ENCODE measurements around the gene INPP5A.
"Not testable (repeated sequence)": the region's sequence is repeated elsewhere in the genome, so short reads cannot be mapped to it uniquely, and the experiment has no call there.

Gene INPP5A

DNA sequence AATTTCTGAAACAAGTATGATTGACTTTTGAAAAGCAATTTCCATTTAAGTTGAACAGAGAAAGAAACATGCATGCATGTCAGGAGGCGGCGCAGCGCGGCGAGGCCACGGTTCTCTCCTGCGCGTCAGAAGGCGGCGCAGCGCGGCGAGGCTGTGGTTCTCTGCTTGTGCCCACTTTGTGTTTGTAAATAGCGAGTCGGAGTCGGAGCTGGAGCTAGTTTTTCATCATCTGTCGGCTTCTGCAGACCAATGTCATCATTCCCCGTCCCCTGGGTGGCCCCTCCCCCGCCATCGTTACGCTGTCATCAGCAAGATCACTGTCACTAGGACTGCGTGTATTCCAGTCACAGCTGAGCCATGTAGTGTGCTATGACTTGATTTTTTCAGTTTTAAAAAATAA lies 49.2 kb downstream of the INPP5A start:
- no peak for DNase-seq (ENCODE audit: low read depth)

DNA sequence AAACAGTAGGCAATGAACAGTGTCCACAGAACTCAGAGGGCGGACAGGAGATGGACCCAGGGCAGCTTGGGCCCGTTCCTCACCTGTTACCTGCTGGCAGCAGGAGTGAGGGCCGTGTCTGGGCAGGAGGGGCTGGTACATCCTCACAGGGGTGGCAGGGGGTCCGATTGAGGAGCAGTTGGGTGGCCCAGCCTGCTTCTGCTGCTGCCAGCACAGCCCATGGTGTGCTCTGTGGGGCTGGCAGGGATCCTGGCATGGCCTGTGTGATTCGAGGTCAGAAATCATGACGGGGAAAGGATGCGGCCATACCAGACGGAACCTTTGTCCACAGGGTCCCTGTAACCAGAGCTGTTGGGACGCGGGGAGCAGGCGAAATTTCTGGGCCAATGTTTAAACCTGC lies 49.6 kb downstream of the INPP5A start:
- H3K4me3 ChIP-seq (ENCODE audit: low read depth, low read length) = no peak overlapping the region
- DNase-seq (ENCODE audit: low read depth) = no peak

More for the DNA sequence above, 49.2 kb downstream of the INPP5A start:
- no peak overlapping the region for H3K4me3 ChIP-seq (ENCODE audit: low read depth, low read length)

DNA sequence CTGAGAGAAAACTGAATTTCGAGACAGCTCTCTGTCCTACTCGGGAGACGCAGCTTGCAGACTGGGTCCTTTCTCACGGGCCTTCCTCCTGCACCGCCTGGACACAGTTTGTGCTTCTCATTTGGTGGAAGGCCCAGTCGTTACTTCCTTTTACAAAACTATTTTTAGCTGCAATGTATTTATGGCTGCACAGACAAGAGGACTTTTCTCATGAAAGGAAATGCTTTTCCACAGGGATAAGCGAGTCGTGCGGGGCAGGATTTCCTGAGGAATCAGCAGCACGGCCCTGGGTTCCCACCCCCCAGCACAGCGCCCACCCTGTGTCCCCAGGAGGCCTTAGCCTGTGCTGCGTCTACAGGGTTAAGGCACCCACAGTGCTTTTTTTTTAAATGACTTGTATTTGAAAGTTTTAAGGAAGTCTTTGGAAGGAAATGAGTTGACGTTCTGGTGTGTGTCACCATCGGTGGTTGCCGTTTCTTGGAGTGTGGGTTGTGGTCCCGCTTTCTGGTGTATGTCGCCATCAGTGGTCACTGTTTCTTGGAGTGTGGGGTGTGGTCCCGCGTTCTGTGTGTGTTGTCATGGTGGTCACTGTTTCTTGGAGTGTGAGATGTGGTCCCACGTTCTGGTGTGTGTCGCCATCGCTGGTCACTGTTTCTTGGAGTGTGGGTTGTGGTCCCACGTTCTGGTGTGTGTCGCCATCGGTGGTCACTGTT lies 50.9 kb downstream of the INPP5A start:
- DNase-seq (ENCODE audit: low read depth) = no peak
- H3K4me3 ChIP-seq (ENCODE audit: low read depth, low read length) = no peak overlapping the region

DNA sequence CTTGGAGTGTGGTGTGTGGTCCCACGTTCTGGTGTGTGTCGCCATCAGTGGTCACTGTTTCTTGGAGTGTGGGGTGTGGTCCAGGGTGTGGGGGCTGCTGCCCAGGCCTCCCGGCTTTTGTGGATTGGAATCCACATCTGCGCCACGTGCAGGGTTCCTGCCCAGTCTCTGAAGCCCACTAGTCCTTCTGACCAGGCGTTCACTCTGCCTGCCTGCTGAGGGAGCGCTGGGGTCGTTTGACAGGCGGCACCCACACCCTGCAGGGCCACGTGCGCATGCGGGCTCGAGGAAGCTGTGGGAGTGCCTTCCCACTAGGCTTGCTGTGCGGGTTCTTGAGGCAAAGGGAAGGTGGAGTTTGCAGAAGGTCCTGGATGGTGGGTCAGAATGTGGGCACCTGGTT lies 51.4 kb downstream of the INPP5A start:
- no peak overlapping the region for H3K4me3 ChIP-seq (ENCODE audit: low read depth, low read length)
- DNase-seq (ENCODE audit: low read depth) = no peak

DNA sequence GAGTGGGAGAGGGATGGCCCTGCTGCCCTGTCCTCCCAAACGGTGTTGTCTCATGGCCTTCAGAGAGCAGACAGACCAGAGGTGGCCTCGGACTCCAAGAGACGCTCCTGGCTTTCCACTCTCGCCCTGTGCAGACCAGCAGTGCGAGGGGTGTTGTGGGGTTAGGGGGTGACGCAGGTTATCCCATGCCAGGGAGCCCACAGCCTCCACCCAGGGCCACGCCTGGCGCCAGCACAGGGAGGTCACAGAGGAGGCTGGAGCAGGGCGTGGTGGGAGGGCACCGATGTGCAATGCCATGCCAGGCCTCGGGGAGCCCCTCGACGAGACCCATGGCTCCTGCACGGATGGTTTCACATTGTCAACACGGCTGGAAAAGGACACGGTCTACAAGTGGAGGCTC lies 52.1 kb downstream of the INPP5A start:
- no peak overlapping the region for H3K4me3 ChIP-seq (ENCODE audit: low read depth, low read length)
- no peak for DNase-seq (ENCODE audit: low read depth)

DNA sequence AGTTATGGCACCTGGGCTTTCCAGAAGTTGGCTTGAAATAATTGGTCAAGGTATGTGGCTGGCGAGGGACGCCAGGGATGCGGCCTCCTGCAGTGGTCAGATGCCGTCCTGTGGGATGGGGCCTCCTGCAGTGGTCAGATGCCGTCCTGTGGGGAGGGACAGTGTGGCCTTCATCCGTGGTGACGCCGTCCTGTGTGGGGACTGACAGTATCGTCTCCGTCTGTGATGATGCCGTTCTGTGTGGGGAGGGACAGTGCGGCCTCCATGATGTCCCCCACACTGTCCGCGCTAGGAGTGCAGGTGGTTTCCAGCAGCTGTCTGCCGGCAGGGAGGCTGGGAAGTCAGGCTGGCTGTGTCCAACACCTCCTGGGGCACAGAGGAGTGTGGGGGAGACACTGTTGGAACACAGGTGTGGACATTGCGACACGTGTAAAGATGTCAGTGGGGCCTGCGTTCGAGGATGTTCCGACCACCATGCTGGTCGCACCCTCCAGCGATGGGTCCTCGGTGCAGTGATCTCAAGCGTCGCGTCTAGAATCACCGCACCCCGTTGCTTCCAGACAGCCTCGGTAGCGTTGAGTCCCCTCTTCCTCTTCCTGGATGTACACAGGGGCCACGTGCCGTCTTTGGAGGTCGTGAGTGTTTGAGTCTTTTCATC lies 52.6 kb downstream of the INPP5A start:
- DNase-seq (ENCODE audit: low read depth) = no peak
- H3K4me3 ChIP-seq (ENCODE audit: low read depth, low read length) = no peak overlapping the region

DNA sequence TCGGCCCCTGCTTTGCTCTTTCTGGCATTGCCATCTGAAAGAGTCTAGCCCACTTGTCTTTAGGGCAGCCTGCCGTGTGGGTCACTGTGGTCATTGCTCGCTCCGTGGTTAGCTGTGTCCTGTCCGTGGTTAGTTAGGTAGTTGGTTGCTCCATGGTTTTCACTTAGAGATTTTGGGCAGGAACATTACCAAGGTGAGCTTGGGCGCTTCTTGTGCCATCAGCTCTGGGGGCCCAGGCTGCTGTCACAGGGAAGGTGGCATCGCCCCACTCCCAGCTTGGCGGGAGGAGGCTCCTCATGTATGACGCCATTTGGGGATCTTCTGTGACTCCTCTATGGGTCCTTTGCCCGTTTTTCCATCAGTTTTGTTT lies 53.1 kb downstream of the INPP5A start:
- DNase-seq (ENCODE audit: low read depth) = no peak
- no peak overlapping the region for H3K4me3 ChIP-seq (ENCODE audit: low read depth, low read length)

DNA sequence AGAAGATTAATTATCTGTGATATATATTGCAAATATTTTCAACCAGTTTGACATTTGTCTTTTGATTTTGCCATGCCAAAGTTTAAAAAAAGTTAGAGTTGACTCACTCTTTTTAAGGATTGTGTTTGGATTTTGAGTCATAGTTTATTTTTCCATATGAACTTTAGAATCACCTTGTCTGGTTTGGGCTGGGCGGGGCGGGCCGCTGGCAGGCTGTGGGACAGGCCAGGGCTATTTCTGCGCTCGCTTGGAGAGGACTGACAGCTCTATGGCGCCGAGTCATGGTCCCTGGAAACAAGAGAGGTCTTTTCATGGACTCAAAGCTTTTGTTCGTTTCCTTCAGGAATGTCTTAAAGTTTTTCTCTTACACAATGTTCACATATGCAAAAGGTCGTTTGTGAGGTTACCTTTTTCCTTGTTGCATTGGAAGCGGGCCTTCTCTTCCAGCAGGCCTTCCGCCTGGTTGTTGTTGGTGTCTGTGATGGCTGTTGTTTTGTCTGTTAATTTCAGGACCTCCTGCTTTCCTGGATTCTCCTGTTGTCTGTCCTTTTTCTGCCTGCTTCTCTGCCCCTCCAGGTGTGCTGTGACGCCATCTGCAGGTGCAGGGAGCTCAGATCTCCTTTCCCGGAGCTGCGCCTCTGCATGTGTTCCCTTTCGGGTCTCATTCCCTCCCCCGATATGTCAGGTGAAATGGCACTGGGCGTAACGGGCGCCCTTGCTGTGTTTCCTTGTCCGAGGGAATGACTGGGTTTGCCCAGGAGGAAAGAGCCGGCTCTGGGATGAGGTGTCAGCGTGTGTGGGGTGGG lies 53.8 kb downstream of the INPP5A start:
- DNase-seq (ENCODE audit: low read depth) = peak; percentile 43
- no peak overlapping the region for H3K4me3 ChIP-seq (ENCODE audit: low read depth, low read length)

DNA sequence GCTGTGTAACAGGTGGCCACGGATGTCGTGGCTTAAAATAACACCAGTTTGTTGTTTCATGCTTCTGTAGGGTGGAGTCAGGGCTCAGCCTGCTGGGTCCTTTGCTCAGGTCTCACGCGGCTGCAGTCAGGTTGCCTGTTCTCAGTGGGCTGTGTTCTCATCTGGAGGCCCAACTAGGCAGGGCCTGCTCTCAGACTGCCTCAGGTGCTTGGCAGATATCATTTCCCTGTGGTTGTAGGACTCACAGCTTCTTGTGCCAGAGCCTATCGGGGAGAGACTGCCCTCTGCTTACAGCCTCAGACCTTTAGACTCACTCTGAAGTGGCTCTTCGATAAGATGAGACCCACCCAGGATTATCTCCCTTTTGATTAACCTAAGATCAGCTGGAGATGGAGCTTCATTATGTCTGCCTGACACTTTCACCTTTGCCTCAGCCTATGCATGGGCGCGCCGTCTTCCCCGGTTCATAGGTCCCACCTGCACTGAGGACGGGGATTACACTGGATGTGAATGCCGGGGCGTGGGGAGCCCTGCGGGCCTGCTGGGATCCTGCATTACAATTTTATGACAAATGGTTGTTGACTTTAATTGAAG lies 55.3 kb downstream of the INPP5A start:
- no peak overlapping the region for H3K4me3 ChIP-seq (ENCODE audit: low read depth, low read length)
- no peak for DNase-seq (ENCODE audit: low read depth)

DNA sequence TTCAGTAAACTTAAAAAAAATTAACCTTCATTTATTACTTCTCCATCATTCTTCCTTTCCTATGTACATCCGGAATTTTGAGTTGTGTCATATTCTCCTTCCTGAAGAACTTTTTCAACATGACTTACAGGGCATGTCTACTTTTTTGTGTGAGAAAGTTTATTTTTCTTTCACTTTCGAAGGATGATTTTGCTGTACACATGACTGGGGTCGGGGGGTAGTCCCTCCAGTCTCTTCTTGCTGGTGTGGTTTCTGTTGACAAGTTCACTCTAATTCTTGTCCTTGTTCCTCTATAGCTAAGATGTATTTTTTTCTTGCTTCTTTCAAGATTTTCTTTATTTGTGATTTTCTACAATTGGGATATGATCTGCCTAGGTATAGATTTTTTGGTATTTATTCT lies 55.8 kb downstream of the INPP5A start:
- no peak for DNase-seq (ENCODE audit: low read depth)
- H3K4me3 ChIP-seq (ENCODE audit: low read depth, low read length) = no peak overlapping the region

DNA sequence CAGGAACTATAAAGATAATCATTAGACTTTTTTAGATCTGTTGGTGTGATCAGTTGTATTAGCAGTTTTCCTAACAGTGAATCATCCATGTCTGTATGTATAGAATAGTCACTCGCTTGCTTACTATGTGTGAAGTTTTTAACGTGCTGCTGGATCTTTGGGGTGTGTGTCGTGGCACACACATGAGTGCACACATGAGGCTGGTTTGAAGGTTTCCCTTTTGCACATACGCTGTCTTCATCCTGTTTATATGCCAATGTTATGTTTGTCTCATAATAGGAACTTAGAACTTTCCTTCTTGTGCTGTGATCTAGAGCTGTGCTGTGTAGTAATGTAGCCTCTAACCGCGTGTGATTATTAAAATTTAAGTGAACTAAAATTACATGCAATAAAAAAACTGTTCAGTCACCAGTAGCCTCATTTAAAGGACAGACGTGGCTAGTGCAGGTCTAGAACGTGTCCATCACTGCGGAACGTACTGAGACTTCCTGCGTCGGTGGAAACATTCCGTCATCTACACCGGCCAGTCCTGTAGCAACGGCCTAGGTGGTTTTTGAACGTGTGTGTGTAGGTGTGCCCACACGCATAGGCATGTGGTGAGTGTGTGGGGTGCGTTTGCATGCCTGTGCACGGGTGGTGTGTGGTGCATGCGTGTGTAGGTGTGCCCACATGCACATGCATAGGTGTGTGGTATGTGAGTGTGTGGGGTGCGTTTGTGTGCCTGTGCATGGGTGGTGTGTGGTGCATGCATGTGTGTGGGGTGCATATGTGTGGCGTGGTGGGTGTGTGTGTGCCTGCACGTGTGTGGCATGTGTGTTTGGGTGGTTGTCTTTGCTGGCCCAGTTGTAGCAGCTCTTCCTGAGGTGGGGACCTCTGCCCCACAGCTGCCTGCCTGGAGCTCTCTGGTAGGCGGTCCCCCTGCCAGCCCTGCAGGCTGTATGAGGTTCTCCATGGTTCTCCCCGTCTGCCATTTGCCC lies 56.6 kb downstream of the INPP5A start:
- DNase-seq (ENCODE audit: low read depth) = no peak
- H3K4me3 ChIP-seq (ENCODE audit: low read depth, low read length) = no peak overlapping the region

DNA sequence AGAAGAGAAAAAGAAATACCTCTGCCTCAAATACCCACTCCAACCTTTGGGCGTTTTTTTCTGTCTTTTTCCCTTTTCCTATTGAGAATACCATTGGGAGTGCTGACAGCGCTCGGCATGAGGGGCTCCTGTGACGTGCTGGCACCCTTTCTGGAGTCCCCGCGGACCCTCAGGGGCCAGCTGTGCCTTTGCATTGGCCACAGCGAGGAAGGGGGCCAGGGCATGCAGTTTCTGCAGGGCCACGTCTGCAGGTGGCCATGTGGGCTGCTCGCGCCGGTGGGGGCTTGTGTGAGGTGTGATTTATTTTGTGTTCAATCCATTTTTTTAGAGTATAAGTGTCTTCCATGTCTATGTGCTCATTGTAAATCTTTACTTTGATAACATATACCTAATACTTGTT lies 57.4 kb downstream of the INPP5A start:
- DNase-seq (ENCODE audit: low read depth) = no peak
- no peak overlapping the region for H3K4me3 ChIP-seq (ENCODE audit: low read depth, low read length)

DNA sequence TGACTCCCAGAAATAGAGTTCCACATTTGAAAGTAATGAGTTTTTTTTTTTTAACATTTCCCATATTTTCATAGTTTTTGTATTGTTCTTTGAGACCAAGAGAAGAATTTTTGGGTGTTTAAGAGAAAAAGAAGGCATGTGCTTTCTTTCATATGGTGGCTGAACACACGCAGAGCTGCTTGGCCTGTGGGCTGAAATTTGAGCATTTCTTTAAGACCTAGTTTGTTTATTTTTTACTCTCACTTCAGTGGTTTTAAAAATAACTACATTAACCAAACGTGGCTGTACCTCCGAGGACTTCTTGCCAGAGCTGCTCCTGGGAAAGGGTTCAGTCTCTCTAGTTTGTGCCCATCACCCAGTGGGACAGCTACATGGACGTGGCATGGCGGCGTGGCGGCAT lies 58.3 kb downstream of the INPP5A start:
- H3K4me3 ChIP-seq (ENCODE audit: low read depth, low read length) = no peak overlapping the region
- DNase-seq (ENCODE audit: low read depth) = no peak

DNA sequence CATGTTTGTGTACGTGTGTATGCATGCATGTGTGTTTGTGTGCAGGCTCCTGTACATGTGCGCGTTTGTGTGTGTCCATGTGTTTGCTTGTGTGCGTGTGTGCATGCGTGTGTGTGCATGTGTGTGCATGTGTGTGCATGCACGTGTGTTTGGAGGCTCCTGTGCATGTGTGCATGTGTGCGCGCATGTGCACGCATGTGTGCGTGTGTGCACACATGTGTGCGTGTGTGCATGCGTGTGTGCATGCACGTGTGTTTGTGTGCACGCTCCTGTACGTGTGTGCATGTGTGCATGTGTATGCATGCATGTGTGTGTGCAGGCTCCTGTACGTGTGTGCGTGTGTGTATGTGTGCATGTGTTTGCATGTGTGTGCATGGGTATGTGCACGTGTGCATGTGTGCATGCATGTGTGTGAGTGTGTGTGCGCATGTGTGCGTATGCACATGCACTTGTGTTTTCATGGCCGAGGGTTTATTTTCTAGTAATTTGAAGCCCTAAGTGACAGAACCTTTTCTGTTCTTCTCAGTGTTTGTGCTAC lies 59.2 kb downstream of the INPP5A start:
- DNase-seq (ENCODE audit: low read depth) = no peak
- no peak overlapping the region for H3K4me3 ChIP-seq (ENCODE audit: low read depth, low read length)

DNA sequence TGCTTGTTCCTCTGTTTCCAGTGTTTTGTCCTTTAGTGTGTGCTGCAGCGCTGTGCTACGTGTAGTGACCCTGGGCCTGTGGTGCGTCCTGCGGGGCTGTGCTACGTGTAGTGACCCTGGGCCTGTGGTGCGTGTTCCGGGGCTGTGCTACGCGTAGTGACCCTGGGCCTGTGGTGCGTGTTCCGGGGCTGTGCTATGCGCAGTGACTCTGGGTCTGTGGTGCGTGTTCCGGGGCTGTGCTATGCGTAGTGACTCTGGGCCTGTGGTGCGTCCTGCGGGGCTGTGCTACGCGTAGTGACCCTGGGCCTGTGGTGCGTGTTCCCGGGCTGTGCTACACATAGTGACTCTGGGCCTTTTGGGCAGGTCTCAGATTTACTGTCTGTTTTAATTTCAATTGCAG lies 60.1 kb downstream of the INPP5A start:
- no peak overlapping the region for H3K4me3 ChIP-seq (ENCODE audit: low read depth, low read length)
- no peak for DNase-seq (ENCODE audit: low read depth)

DNA sequence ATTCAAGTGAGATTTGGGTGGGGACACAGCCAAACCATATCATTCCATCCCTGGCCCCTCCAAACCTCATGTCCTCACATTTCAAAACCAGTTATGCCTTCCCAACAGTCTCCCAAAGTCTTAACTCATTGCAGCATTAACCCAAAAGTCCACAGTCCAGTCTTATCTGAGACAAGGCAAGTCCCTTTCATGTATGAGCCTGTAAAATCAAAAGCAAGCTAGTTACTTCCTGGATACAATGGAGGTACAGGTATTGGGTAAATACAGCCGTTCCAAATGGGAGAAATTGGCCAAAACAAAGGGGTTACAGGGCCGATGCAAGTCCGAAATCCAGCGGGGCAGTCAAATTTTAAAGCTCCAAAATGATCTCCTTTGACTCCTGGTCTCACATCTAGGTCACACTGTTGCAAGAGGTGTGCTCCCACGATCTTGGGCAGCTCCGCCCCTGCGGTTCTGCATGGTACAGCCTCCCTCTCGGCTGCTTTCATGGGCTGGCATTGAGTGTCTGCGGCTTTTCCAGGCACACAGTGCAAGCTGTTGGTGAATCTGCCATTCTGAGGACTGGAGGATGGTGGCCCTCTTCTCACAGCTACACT lies 61.5 kb downstream of the INPP5A start:
- DNase-seq (ENCODE audit: low read depth); H3K4me3 ChIP-seq (ENCODE audit: low read depth, low read length): not testable (repeated sequence)

DNA sequence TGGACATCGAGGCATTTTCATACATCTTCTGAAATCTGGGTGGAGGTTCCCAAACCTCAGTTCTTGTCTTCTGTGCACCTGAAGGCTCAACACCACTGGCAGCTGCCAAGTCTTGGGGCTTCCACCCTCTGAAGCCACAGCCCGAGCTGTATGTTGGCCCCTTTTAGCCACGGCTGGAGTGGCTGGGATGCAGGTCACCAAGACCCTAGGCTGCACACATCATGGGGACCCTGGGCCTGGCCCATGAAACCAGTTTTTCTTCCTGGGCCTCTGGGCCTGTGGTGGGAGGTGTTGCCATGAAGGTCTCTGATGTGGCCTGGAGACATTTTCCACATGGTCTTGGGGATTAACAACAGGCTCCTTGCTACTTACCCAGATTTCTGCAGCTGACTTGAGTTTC lies 62.1 kb downstream of the INPP5A start:
- DNase-seq (ENCODE audit: low read depth) = no peak
- H3K4me3 ChIP-seq (ENCODE audit: low read depth, low read length) = no peak overlapping the region

DNA sequence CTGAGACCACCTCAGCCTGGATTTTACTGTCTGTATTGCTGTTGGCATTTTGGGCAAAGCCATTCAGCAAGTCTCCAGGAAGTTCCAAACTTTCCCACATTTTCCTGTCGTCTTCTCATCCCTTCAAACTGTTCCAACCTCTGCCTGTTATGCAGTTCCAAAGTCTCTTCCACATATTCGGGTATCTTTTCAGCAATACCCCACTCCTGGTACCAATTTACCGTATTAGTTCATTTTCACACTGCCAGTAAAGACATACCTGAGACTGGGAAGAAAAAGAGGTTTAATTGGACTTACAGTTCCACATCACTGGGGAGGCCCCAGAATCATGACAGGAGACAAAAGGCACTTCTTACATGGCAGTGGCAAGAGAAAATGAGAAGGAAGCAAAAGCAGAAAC lies 62.8 kb downstream of the INPP5A start:
- DNase-seq (ENCODE audit: low read depth) = no peak

DNA sequence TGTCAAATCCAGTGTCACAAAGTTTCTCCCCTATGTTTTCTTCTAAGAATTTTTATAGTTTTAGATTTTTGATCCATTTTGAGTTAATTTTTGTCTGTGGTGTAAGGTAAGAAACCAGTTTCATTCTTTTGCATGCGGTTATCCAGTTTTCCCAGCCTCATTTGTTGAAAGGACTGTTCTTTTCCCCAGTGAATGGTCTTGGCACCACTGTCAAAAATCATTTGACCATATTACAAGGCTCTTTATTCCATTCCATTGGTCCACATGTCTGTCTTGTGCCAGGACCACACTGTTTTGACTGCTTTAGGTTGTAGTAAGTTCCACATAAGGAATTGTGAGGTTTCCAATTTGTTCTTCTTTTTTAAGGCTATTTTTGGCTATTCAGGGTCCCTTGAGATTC lies 64.0 kb downstream of the INPP5A start:
- DNase-seq (ENCODE audit: low read depth) = no peak
- H3K4me3 ChIP-seq (ENCODE audit: low read depth, low read length) = no peak overlapping the region

More for the DNA sequence above, 62.8 kb downstream of the INPP5A start:
- no peak overlapping the region for H3K4me3 ChIP-seq (ENCODE audit: low read depth, low read length)

All from skeletal muscle cell (primary cell).